T-helper 17 cell (primary cell): Measurements from ENCODE around the gene C15orf61. TPM values are rescaled to one million over a fixed set of nuclear protein-coding genes. Genes with fewer than 3 reads are reported as not detected.

ENCODE experiments used
- ATAC-seq: fragments of 150-1000 bp; cut with Tn5 transposase; 2 replicates; pipeline ENCODE4 v1.10.0; 2021; ENCODE audit warnings: mild to moderate bottlenecking, moderate library complexity
- DNase-seq, 3 donors: peaks; one replicate each; pipeline versions ENCODE4 v3.0.0 to v3.0.0-alpha.2; 2020 to 2021
- H3K9me3 ChIP-seq: one replicate; pipeline ENCODE4 v1.7.0; 2013; ENCODE audit warnings: low read length, mild to moderate bottlenecking; ENCODE audit not compliant: control insufficient read depth, poor library complexity, severe bottlenecking
- H3K27ac Mint-ChIP-seq: one replicate; pipeline ENCODE4 v1.8.0; 2022; ENCODE audit warnings: mild to moderate bottlenecking, moderate library complexity, mixed read lengths
- H3K27me3 Mint-ChIP-seq: one replicate; pipeline ENCODE4 v1.8.0; 2022; ENCODE audit warnings: mixed read lengths
- H3K36me3 Mint-ChIP-seq: one replicate; pipeline ENCODE4 v1.8.0; 2022; ENCODE audit warnings: low read depth, mixed read lengths
- H3K4me1 Mint-ChIP-seq: one replicate; pipeline ENCODE4 v1.8.0; 2022; ENCODE audit warnings: mild to moderate bottlenecking, mixed read lengths
- H3K4me3 Mint-ChIP-seq: one replicate; pipeline ENCODE4 v1.8.0; 2022; ENCODE audit warnings: mild to moderate bottlenecking, moderate library complexity, mixed read lengths
- total RNA-seq, 4 donors: library from RNA in 2 of 4; stranded (reverse) in 2 of 4; gene quantifications; one replicate each; pipeline ENCODE4 v1.2.3 and lab custom pipeline; 2022 to 2026

The C15orf61 gene
- total RNA-seq, 2 donors from 2014 or later: 7.7 to 8.7 TPM

DNA sequence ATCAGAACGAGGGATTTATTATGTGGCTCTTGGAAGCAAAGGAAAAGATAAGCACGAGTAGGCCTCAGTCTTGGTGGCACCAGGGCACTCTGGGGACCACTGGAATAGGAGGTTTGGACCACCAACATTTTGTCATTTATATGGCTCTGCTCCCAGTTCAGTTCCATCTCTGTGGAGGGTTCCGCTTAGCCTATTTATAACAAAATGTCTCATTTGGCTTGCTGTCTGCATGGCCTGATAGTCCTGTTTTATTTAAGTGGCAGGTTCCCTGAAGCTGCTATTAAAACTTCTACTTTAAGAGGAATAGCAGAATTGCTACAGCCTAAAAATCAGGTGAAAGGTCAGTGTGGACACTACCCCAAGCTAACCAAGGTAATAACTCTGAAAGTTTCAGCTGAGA, 48.7 kb downstream of the C15orf61 start:
- H3K9me3 ChIP-seq: no peaks in the 10 kb centered on the region
- no peak overlapping the region for H3K27ac Mint-ChIP-seq
- peaks cover 14% of the 10 kb centered on the region for H3K4me1 Mint-ChIP-seq
- no peak for DNase-seq
- no peaks in the 10 kb centered on the region for H3K36me3 Mint-ChIP-seq
- no peak overlapping the region for H3K4me3 Mint-ChIP-seq
- H3K27me3 Mint-ChIP-seq: no peaks in the 10 kb centered on the region
- ATAC-seq: no peak

DNA sequence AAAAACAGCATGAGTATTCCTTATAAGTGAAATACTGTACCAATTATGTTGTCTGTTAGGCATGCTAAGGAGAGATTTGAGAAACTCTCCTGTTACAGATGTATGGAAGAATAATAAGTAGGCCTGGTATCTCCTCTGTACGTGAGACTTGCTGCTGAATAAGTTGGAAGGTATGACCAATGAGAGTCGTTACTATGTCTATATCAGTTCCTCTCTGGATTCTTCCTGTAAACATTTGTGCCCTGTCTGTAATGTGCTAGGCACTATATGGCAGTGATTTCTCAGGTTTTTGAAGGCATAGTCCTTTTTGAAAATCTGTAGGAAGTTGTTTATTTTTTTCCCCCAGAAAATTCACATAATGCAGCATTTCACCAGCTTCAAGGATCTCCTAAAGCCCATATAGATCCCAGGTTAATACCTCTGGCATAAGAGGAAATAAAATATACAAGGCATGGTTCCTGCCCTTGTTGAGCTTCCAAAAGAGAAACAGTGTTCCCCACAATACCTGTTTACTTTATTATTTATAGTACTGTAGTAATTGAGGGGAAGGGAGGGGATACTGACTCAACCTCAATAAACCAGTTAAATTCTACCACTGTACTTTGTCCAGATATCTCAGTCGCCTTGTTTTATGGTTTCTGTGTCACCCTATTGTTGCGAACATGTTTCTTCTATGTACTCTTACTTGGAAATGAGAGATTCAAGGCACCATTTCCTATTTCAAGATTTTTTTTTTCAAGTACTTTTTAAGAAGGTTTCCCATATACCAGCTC, 50.1 kb downstream of the C15orf61 start:
- H3K4me3 Mint-ChIP-seq: no peak overlapping the region
- H3K4me1 Mint-ChIP-seq: peaks cover 15% of the 10 kb centered on the region
- no peak overlapping the region for H3K27ac Mint-ChIP-seq
- no peaks in the 10 kb centered on the region for H3K27me3 Mint-ChIP-seq
- H3K9me3 ChIP-seq: no peaks in the 10 kb centered on the region
- ATAC-seq (no peak), DNase-seq (no peak)
- no peaks in the 10 kb centered on the region for H3K36me3 Mint-ChIP-seq

DNA sequence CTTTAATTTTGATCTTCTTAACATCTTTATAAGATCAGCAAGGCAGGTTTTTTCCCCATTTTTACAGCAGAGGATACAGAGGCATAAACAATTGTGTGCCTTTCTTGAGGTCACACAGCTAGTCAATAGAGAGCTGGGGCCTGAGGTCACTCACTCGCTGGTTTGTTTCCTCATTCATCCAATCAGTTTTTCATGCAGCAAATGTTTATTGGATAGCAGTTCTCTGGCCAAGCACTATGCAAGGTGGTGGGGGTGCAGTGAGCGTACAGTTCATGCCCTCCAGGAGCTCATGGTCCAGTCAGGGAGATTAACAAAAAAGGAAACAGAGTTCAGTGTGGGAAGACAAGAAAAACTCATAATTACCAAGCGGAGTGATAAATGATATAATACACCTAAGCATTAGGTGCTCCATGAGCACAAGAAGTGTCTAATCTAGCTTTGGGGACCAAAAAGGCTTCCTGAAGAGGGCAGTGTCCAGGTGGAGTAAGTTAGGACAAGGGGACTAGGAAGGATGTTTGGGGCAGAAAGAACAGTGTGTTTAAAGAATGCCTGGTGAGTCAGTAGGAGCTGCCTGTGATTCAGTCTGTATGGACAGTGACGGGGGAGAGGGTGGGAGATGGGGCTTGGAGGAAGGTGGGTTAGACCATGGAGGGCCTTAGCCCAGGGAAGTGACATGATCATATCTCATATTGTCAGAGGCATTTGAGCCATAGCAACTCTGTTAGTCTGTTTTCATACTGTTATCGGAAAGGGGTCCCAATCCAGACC, 50.9 kb downstream of the C15orf61 start:
- DNase-seq: no peak
- Mint-ChIP-seq H3K36me3 (no peaks in the 10 kb centered on the region), H3K27ac (no peak overlapping the region), H3K4me1 (peaks cover 15% of the 10 kb centered on the region), H3K27me3 (no peaks in the 10 kb centered on the region), H3K4me3 (no peak overlapping the region)
- no peak for ATAC-seq
- no peaks in the 10 kb centered on the region for H3K9me3 ChIP-seq

DNA sequence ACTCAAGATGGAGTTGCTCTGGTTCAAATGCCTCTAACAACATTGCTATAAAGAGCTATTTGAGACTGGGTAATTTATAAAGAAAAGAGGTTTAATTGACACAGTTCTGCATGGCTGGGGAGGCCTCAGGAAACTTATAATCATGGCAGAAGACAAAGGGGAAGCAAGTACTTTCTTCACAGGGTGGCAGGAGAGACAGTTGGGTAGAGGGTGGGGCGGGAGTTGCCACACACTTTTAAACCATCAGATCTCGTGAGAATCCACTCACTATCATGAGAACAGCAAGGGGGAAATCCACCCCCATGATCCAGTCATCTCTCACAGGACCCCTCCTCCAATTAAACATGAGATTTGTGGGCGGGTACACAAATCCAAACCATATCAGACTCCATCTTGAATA, 52.3 kb downstream of the C15orf61 start:
- peaks cover 15% of the 10 kb centered on the region for H3K4me1 Mint-ChIP-seq
- no peaks in the 10 kb centered on the region for H3K27me3 Mint-ChIP-seq
- no peaks in the 10 kb centered on the region for H3K9me3 ChIP-seq
- ATAC-seq: no peak
- no peak for DNase-seq
- H3K36me3 Mint-ChIP-seq: no peaks in the 10 kb centered on the region
- no peak overlapping the region for H3K4me3 Mint-ChIP-seq
- no peak overlapping the region for H3K27ac Mint-ChIP-seq

DNA sequence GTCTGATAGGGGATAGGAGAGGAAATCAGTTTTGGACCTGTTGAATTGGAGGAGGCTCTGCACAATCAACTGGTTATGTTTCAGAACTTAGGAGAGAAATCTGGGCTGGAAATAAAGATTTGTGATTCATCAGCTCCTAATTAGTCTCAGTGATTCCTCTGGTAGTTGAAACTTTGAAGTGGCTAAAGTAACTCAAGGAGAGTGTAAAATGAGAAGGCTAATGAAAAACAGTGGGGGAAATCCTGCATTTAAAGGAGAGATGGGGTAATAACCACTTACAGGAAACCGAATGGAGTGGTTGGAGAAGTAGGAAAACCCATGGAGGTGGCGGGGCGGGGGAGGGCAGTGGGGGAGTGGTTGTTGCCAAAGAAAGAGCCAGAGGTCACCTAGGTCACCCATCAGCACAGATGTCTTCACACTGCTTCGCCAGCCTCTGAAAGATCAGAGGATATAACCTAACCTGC, 54.1 kb downstream of the C15orf61 start:
- DNase-seq: no peak
- ATAC-seq: no peak
- H3K9me3 ChIP-seq: no peaks in the 10 kb centered on the region
- no peaks in the 10 kb centered on the region for H3K27me3 Mint-ChIP-seq
- H3K4me3 Mint-ChIP-seq: no peak overlapping the region
- peaks cover 15% of the 10 kb centered on the region for H3K4me1 Mint-ChIP-seq
- H3K36me3 Mint-ChIP-seq: no peaks in the 10 kb centered on the region
- H3K27ac Mint-ChIP-seq: no peak overlapping the region

DNA sequence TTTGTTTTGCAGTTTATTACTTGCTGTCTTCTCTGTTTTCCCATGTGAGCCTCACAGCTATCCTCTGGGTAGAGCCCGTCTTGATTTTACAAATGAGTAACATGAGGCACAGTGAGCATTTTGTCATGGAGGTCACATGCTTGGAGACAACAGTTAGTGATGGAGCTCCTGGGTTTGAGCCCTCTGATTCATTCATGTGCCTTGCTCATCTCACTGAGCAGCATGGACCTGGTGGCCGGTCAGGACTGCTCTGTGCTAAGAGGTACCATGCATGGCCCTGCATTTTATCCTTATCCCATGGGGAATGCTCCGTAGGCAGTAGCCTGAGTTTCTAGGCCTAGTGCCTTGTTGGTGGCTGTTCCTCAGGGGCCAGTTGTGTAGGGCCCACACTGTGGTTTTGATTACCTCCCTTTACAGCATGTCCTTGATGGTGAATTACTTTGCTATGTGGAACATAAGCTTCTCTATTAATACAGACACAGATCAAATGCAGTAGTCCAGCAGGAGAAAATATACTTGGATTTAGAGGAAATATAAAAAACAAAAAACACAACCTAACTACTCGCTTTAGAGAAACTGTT, 57.2 kb downstream of the C15orf61 start:
- ATAC-seq: no peak
- H3K27me3 Mint-ChIP-seq: no peaks in the 10 kb centered on the region
- peaks cover 2% of the 10 kb centered on the region for H3K36me3 Mint-ChIP-seq
- peaks cover 8% of the 10 kb centered on the region for H3K4me1 Mint-ChIP-seq
- H3K9me3 ChIP-seq: no peaks in the 10 kb centered on the region
- H3K27ac Mint-ChIP-seq: no peak overlapping the region
- H3K4me3 Mint-ChIP-seq: no peak overlapping the region
- no peak for DNase-seq

DNA sequence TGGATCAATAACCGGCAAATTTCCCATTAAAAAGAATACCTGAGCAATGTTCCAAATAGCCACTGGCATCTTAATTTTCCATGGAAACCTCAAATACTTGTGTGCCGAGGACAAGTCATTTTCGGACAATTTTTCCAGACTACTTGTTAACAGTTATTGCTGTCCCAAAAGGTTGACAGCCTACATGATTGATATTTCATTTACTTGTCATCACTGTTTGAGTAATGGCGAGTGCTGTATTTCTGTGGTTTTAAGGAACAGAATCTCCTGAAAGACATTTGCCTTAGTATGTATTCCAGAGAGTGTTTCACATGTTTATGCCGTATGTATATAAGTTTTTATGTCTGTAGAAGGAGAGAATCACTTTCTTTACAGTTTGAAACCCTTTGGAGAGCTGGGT, 58.2 kb downstream of the C15orf61 start:
- H3K36me3 Mint-ChIP-seq: peaks cover 2% of the 10 kb centered on the region
- H3K27ac Mint-ChIP-seq: no peak overlapping the region
- no peaks in the 10 kb centered on the region for H3K9me3 ChIP-seq
- ATAC-seq: no peak
- no peaks in the 10 kb centered on the region for H3K27me3 Mint-ChIP-seq
- H3K4me3 Mint-ChIP-seq: no peak overlapping the region
- peaks cover 6% of the 10 kb centered on the region for H3K4me1 Mint-ChIP-seq
- no peak for DNase-seq

Other genes starting within 250 kb of the C15orf61 start
- 10 to 100 TPM; 27.1 to 30.4 TPM for gene MAP2K5, start 21.6 kb downstream of the C15orf61 start, total RNA-seq